ENCODE data around the gene PLEKHM3.

Gene PLEKHM3

DNA sequence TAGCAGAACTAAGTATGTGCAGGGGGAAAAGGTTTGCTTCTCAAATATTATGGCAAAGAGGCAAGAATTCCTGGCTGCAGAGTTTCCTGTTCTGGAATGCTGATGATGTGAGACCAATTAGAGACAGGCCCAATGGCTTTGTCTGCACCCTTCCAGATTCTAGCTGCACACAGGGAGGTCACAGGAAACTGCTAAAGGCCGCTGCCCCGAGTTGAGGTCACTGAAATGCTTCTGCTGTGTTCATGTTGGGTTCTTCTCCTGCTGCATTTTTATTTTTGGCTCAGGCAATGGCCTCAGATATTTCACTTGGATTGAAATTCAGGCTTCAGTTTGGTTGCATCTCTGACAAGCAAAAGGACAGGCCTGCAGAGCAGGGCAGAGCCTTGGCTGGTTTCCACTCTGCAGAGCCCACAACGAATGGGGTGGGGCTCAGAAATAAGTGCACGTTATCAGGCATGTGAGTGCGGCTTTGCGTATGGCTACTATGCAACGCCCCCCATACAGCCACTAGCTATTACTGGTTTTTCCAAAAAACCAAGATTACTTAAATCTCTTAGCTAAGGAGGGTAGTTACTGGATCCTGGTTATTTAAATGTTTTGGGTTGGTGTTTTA is 188.7 kb downstream of the PLEKHM3 start:
- H3K9me3 ChIP-seq (ENCODE audit: control insufficient read depth in 2 of 2, low read length in 2 of 2) = no peaks in the 10 kb centered on the region
- peak overlapping the region; percentile 1 to 43 for H3K27ac ChIP-seq (ENCODE audit: low read depth in 2 of 2, low read length in 2 of 2)
- no peaks in the 10 kb centered on the region for H3K27me3 ChIP-seq (ENCODE audit: control insufficient read depth in 2 of 2, insufficient read depth in 2 of 2, low read length in 2 of 2)
- H3K36me3 ChIP-seq (ENCODE audit: control insufficient read depth in 2 of 2, insufficient read depth in 2 of 2, low read length in 2 of 2) = no peaks in the 10 kb centered on the region
- H3K4me3 ChIP-seq (ENCODE audit: low read length in 2 of 2) = no peak overlapping the region
- no peak overlapping the region for H3K9ac ChIP-seq (ENCODE audit: low read depth in 1 of 2, low read length in 2 of 2)
- peaks cover 14 to 19% of the 10 kb centered on the region in 2 donors for H3K4me1 ChIP-seq (ENCODE audit: control insufficient read depth in 2 of 2, insufficient read depth in 2 of 2, low read length in 2 of 2)

- H3K27ac ChIP-seq (ENCODE audit: low read depth in 2 of 2, low read length in 2 of 2) = no peak overlapping the region
- no peak overlapping the region for H3K9ac ChIP-seq (ENCODE audit: low read depth in 1 of 2, low read length in 2 of 2)
These were observed 189.5 kb downstream of the PLEKHM3 start for GRCh38 chr2:207835805-207836204.

DNA sequence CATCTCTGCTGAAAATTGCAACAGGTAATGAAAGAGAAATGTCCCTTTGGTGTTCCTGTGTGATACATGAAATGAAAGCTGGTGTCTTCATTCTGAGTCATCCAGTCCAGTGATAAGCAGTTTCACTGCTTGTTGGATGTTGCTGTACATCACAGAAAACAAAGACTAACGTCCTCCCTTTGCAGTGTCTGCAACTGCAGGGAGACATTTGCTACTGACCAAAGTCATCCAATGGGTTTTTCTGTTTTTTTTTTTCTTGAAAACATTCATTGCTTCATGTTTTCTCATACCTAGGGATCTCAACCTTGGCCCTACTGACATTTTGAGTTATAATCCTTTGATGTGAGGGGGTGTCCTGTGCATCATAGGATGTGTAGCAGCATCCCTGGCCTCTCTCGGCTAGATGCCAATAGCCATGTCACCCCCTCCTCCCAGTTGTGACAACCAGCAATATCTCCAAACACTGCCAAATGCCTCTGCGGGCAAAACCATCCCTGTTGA is 192.0 kb downstream of the PLEKHM3 start:
- Histone ChIP-seq H3K9ac (ENCODE audit: low read depth in 1 of 2, low read length in 2 of 2) (no peak overlapping the region), H3K27ac (ENCODE audit: low read depth in 2 of 2, low read length in 2 of 2) (no peak overlapping the region), H3K4me3 (ENCODE audit: low read length in 2 of 2) (no peak overlapping the region), H3K27me3 (ENCODE audit: control insufficient read depth in 2 of 2, insufficient read depth in 2 of 2, low read length in 2 of 2) (no peaks in the 10 kb centered on the region), H3K9me3 (ENCODE audit: control insufficient read depth in 2 of 2, low read length in 2 of 2) (no peaks in the 10 kb centered on the region), H3K36me3 (ENCODE audit: control insufficient read depth in 2 of 2, insufficient read depth in 2 of 2, low read length in 2 of 2) (no peaks in the 10 kb centered on the region), H3K4me1 (ENCODE audit: control insufficient read depth in 2 of 2, insufficient read depth in 2 of 2, low read length in 2 of 2) (peaks cover 32 to 50% of the 10 kb centered on the region in 2 donors)

More at GRCh38 chr2:207835805-207836204, 189.5 kb downstream of the PLEKHM3 start:
- no peak overlapping the region for H3K4me3 ChIP-seq (ENCODE audit: low read length in 2 of 2)
- no peaks in the 10 kb centered on the region for H3K27me3 ChIP-seq (ENCODE audit: control insufficient read depth in 2 of 2, insufficient read depth in 2 of 2, low read length in 2 of 2)
- no peaks in the 10 kb centered on the region for H3K9me3 ChIP-seq (ENCODE audit: control insufficient read depth in 2 of 2, low read length in 2 of 2)
- H3K4me1 ChIP-seq (ENCODE audit: control insufficient read depth in 2 of 2, insufficient read depth in 2 of 2, low read length in 2 of 2) = peaks cover 23 to 27% of the 10 kb centered on the region in 2 donors
- no peaks in the 10 kb centered on the region for H3K36me3 ChIP-seq (ENCODE audit: control insufficient read depth in 2 of 2, insufficient read depth in 2 of 2, low read length in 2 of 2)

GRCh38 chr2:207831584-207832248 is 193.6 kb downstream of the PLEKHM3 start:
- peak overlapping the region; percentile 83 to 96 for H3K27ac ChIP-seq (ENCODE audit: low read depth in 2 of 2, low read length in 2 of 2)
- H3K36me3 ChIP-seq (ENCODE audit: control insufficient read depth in 2 of 2, insufficient read depth in 2 of 2, low read length in 2 of 2) = peaks cover 4% of the 10 kb centered on the region in 2 donors
- no peaks in the 10 kb centered on the region for H3K9me3 ChIP-seq (ENCODE audit: control insufficient read depth in 2 of 2, low read length in 2 of 2)
- H3K4me3 ChIP-seq (ENCODE audit: low read length in 2 of 2) = no peak overlapping the region
- no peaks in the 10 kb centered on the region for H3K27me3 ChIP-seq (ENCODE audit: control insufficient read depth in 2 of 2, insufficient read depth in 2 of 2, low read length in 2 of 2)
- H3K9ac ChIP-seq (ENCODE audit: low read depth in 1 of 2, low read length in 2 of 2) = peak overlapping the region in 1 of 2 donors; percentile 66
- peaks cover 27 to 50% of the 10 kb centered on the region in 2 donors for H3K4me1 ChIP-seq (ENCODE audit: control insufficient read depth in 2 of 2, insufficient read depth in 2 of 2, low read length in 2 of 2)

- H3K9ac ChIP-seq (ENCODE audit: low read depth in 1 of 2, low read length in 2 of 2) = peak overlapping the region in 1 of 2 donors; percentile 66
- no peak overlapping the region for H3K4me3 ChIP-seq (ENCODE audit: low read length in 2 of 2)
- H3K27me3 ChIP-seq (ENCODE audit: control insufficient read depth in 2 of 2, insufficient read depth in 2 of 2, low read length in 2 of 2) = no peaks in the 10 kb centered on the region
- H3K9me3 ChIP-seq (ENCODE audit: control insufficient read depth in 2 of 2, low read length in 2 of 2) = no peaks in the 10 kb centered on the region
- peaks cover 4 to 6% of the 10 kb centered on the region in 2 donors for H3K36me3 ChIP-seq (ENCODE audit: control insufficient read depth in 2 of 2, insufficient read depth in 2 of 2, low read length in 2 of 2)
- peak overlapping the region; percentile 83 to 96 for H3K27ac ChIP-seq (ENCODE audit: low read depth in 2 of 2, low read length in 2 of 2)
- H3K4me1 ChIP-seq (ENCODE audit: control insufficient read depth in 2 of 2, insufficient read depth in 2 of 2, low read length in 2 of 2) = peaks cover 23 to 44% of the 10 kb centered on the region in 2 donors
These were observed 194.4 kb downstream of the PLEKHM3 start for GRCh38 chr2:207830778-207831438.

GRCh38 chr2:207828361-207829057 is 196.8 kb downstream of the PLEKHM3 start:
- Histone ChIP-seq H3K36me3 (ENCODE audit: control insufficient read depth in 2 of 2, insufficient read depth in 2 of 2, low read length in 2 of 2) (peaks cover 4 to 6% of the 10 kb centered on the region in 2 donors), H3K4me3 (ENCODE audit: low read length in 2 of 2) (no peak overlapping the region), H3K9ac (ENCODE audit: low read depth in 1 of 2, low read length in 2 of 2) (peak overlapping the region in 1 of 2 donors; percentile 9), H3K27me3 (ENCODE audit: control insufficient read depth in 2 of 2, insufficient read depth in 2 of 2, low read length in 2 of 2) (no peaks in the 10 kb centered on the region), H3K4me1 (ENCODE audit: control insufficient read depth in 2 of 2, insufficient read depth in 2 of 2, low read length in 2 of 2) (peaks cover 19 to 42% of the 10 kb centered on the region in 2 donors), H3K9me3 (ENCODE audit: control insufficient read depth in 2 of 2, low read length in 2 of 2) (no peaks in the 10 kb centered on the region), H3K27ac (ENCODE audit: low read depth in 2 of 2, low read length in 2 of 2) (peak overlapping the region; percentile 48 to 96)

DNA sequence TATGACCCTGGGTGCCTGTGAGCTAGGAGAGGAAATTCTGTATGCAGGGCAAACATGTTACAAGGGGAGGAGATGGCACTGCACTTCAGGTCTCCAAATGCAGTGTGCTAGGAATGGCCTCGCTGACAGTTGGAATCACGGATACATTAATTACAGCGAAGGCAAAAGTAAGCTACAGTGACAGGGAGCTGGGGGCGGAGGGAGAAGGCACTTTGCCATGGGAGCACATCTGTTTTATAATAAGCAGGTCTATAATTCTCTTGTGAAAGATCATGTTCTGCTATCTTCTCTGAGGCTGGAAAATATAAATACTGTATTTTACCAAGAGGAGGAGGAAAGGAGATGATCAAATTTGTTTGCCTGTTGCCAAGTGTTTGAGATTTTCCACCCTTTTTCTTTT is 199.3 kb downstream of the PLEKHM3 start:
- peaks cover 11 to 27% of the 10 kb centered on the region in 2 donors for H3K4me1 ChIP-seq (ENCODE audit: control insufficient read depth in 2 of 2, insufficient read depth in 2 of 2, low read length in 2 of 2)

DNA sequence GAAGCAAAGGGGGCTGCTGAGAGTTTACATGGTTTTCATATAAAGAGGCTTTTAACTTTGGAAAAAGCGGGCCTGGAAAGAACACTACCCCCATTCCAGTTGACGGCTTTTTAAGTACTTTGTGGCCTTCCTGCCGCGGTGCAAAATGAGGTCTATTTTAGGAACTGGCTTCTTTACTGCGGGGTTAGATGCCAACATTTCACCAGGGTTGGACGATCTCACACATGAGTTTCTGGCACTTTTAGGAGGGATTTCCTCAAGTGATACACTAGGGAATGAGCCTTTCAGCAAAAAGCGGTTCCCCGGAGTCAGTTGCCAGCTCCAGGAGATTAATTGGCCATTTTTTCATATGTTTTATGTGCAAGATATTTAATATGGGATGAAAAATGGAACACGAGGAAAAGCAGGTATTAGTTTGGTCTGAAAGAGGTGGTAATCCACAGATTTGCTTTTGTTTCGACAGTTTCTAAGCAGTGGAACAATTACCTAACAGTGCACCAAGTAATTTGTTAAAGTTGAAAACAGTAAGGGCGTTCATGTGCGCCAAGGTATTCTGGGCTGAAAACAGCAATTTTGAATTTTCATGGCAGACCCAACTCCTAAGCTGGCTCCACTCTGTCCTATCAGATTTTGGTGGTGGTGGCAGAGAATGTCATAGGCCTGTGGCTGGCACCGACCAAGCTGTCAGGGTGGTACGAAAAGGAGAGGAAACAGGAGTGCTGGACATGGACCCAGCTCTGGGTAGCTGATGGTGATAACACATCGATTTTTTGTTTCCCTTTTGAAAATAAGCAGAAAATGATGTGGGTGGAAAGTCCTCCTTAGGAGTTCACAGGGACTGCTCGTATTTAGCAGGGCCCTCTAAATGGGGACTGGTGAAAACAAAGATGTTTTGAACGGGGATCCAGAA is 200.0 kb downstream of the PLEKHM3 start:
- no peak overlapping the region for H3K27ac ChIP-seq (ENCODE audit: low read depth in 2 of 2, low read length in 2 of 2)
- no peak overlapping the region for H3K9ac ChIP-seq (ENCODE audit: low read depth in 1 of 2, low read length in 2 of 2)

More for the DNA sequence above, 199.3 kb downstream of the PLEKHM3 start:
- H3K9me3 ChIP-seq (ENCODE audit: control insufficient read depth in 2 of 2, low read length in 2 of 2) = no peaks in the 10 kb centered on the region
- peaks cover 4 to 6% of the 10 kb centered on the region in 2 donors for H3K36me3 ChIP-seq (ENCODE audit: control insufficient read depth in 2 of 2, insufficient read depth in 2 of 2, low read length in 2 of 2)
- H3K27ac ChIP-seq (ENCODE audit: low read depth in 2 of 2, low read length in 2 of 2) = no peak overlapping the region
- no peak overlapping the region for H3K9ac ChIP-seq (ENCODE audit: low read depth in 1 of 2, low read length in 2 of 2)
- H3K4me3 ChIP-seq (ENCODE audit: low read length in 2 of 2) = no peak overlapping the region
- no peaks in the 10 kb centered on the region for H3K27me3 ChIP-seq (ENCODE audit: control insufficient read depth in 2 of 2, insufficient read depth in 2 of 2, low read length in 2 of 2)

GRCh38 chr2:207823865-207824264 is 201.5 kb downstream of the PLEKHM3 start:
- H3K27ac ChIP-seq (ENCODE audit: low read depth in 2 of 2, low read length in 2 of 2) = no peak overlapping the region
- H3K27me3 ChIP-seq (ENCODE audit: control insufficient read depth in 2 of 2, insufficient read depth in 2 of 2, low read length in 2 of 2) = no peaks in the 10 kb centered on the region
- H3K9ac ChIP-seq (ENCODE audit: low read depth in 1 of 2, low read length in 2 of 2) = no peak overlapping the region
- H3K36me3 ChIP-seq (ENCODE audit: control insufficient read depth in 2 of 2, insufficient read depth in 2 of 2, low read length in 2 of 2) = peaks cover 4 to 6% of the 10 kb centered on the region in 2 donors
- peaks cover 9 to 24% of the 10 kb centered on the region in 2 donors for H3K4me1 ChIP-seq (ENCODE audit: control insufficient read depth in 2 of 2, insufficient read depth in 2 of 2, low read length in 2 of 2)
- H3K4me3 ChIP-seq (ENCODE audit: low read length in 2 of 2) = no peak overlapping the region
- H3K9me3 ChIP-seq (ENCODE audit: control insufficient read depth in 2 of 2, low read length in 2 of 2) = no peaks in the 10 kb centered on the region

More for the DNA sequence above, 200.0 kb downstream of the PLEKHM3 start:
- Histone ChIP-seq H3K27me3 (ENCODE audit: control insufficient read depth in 2 of 2, insufficient read depth in 2 of 2, low read length in 2 of 2) (no peaks in the 10 kb centered on the region), H3K9me3 (ENCODE audit: control insufficient read depth in 2 of 2, low read length in 2 of 2) (no peaks in the 10 kb centered on the region), H3K4me1 (ENCODE audit: control insufficient read depth in 2 of 2, insufficient read depth in 2 of 2, low read length in 2 of 2) (peaks cover 9 to 27% of the 10 kb centered on the region in 2 donors), H3K36me3 (ENCODE audit: control insufficient read depth in 2 of 2, insufficient read depth in 2 of 2, low read length in 2 of 2) (peaks cover 4 to 6% of the 10 kb centered on the region in 2 donors), H3K4me3 (ENCODE audit: low read length in 2 of 2) (no peak overlapping the region)

All from mucosa of rectum (tissue), 2 donors.